IMR-90 (cell line): Measurements from ENCODE around the gene PTPRN2. TPM values are rescaled to one million over a fixed set of nuclear protein-coding genes. Genes with fewer than 3 reads are reported as not detected.

Experiments used
- ATAC-seq: fragments of 200-7000 bp; cut with Tn5 transposase; 2 replicates; pipeline ENCODE4 v1.9.1; 2020; ENCODE audit warnings: low read depth, mild to moderate bottlenecking, moderate library complexity
- BruUV-seq: library from RNA; stranded (reverse); fragments of 400-500 nt; replicated peaks from 2 replicates; lab custom pipeline; 2021; lab: Mats Ljungman, UMichigan
- CTCF ChIA-PET: fragments of 300-600 bp; formaldehyde crosslinking; extraction: SDS; loops from one replicate; lab custom pipeline; 2021; ENCODE audit warnings: antibody characterized with exemption; lab: Yijun Ruan, JAX
- POLR2A ChIA-PET: fragments of 300-600 bp; sonication (Branson Sonifier 250); formaldehyde crosslinking; loops from one replicate; lab custom pipeline; 2022; ENCODE audit warnings: antibody characterized with exemption; ENCODE audit not compliant: unreplicated experiment; lab: Charles Lee
- DNase-seq: peaks from one replicate; pipeline ENCODE4 v3.0.0; 2013
- H2AFZ ChIP-seq: replicated peaks from 2 replicates; pipeline ENCODE3; 2013; ENCODE audit warnings: low read length, mild to moderate bottlenecking; ENCODE audit not compliant: poor library complexity
- H2AK5ac ChIP-seq: 2 replicates; pipeline ENCODE4 v1.6.1; 2013; ENCODE audit warnings: low read depth, low read length, inconsistent platforms
- H2AK9ac ChIP-seq: replicated peaks from 2 replicates; pipeline ENCODE3; 2013; ENCODE audit warnings: mild to moderate bottlenecking, low read depth, low read length, moderate library complexity; ENCODE audit not compliant: poor library complexity
- H2BK120ac ChIP-seq: 2 replicates; pipeline ENCODE4 v1.6.1; 2013; ENCODE audit warnings: low read depth, low read length, inconsistent platforms
- H2BK15ac ChIP-seq: 3 replicates; pipeline ENCODE4 v1.6.1; 2013; ENCODE audit warnings: low read depth, low read length, inconsistent platforms
- H2BK20ac ChIP-seq: 2 replicates; pipeline ENCODE4 v1.6.1; 2013; ENCODE audit warnings: low read depth, mild to moderate bottlenecking, inconsistent platforms, low read length, moderate library complexity
- H2BK5ac ChIP-seq: 2 replicates; pipeline ENCODE4 v1.6.1; 2013; ENCODE audit warnings: mild to moderate bottlenecking, low read depth, low read length, inconsistent platforms; ENCODE audit not compliant: poor library complexity, severe bottlenecking
- H3K14ac ChIP-seq: replicated peaks from 2 replicates; pipeline ENCODE4 v1.6.1; 2013; ENCODE audit warnings: low read depth, low read length, inconsistent platforms
- H3K18ac ChIP-seq: 2 replicates; pipeline ENCODE4 v1.6.1; 2013; ENCODE audit warnings: low read depth, low read length, control low read depth
- H3K23ac ChIP-seq: 2 replicates; pipeline ENCODE4 v1.6.1; 2013; ENCODE audit warnings: low read depth, low read length, inconsistent platforms
- H3K27ac ChIP-seq: 2 replicates; pipeline ENCODE4 v1.5.1; 2013; ENCODE audit warnings: mild to moderate bottlenecking, control low read depth, low read length; ENCODE audit not compliant: insufficient read depth
- H3K27me3 ChIP-seq: 2 replicates; pipeline ENCODE4 v1.6.1; 2013; ENCODE audit warnings: low read length; ENCODE audit not compliant: control insufficient read depth, insufficient read depth
- H3K36me3 ChIP-seq: 2 replicates; pipeline ENCODE4 v1.6.1; 2013; ENCODE audit warnings: low read length, mixed read lengths; ENCODE audit not compliant: control insufficient read depth, insufficient read depth
- H3K4ac ChIP-seq: 2 replicates; pipeline ENCODE4 v1.6.1; 2013; ENCODE audit warnings: low read depth, low read length, inconsistent platforms
- H3K4me1 ChIP-seq: 2 replicates; pipeline ENCODE4 v1.6.1; 2013; ENCODE audit warnings: low read length, mixed read lengths; ENCODE audit not compliant: control insufficient read depth, insufficient read depth
- H3K4me2 ChIP-seq: 2 replicates; pipeline ENCODE4 v1.6.1; 2013; ENCODE audit warnings: low read depth, mild to moderate bottlenecking, control low read depth, low read length, moderate library complexity
- H3K4me3 ChIP-seq: 2 replicates; pipeline ENCODE4 v1.5.1; 2013; ENCODE audit warnings: low read depth, mild to moderate bottlenecking, control low read depth, low read length, moderate library complexity; ENCODE audit not compliant: insufficient read depth
- H3K56ac ChIP-seq: 2 replicates; pipeline ENCODE4 v1.6.1; 2013; ENCODE audit warnings: low read length, inconsistent platforms; ENCODE audit not compliant: insufficient read depth; ENCODE audit errors: extremely low read depth
- H3K79me1 ChIP-seq, 2 experiments: 2 replicates each; pipeline ENCODE4 v1.6.1; 2013; ENCODE audit warnings: low read length in 2 of 2, inconsistent platforms in 1 of 2, low read depth in 1 of 2
- H3K9ac ChIP-seq: 2 replicates; pipeline ENCODE4 v1.6.1; 2013; ENCODE audit warnings: low read depth, low read length, control low read depth
- H3K9me1 ChIP-seq: 2 replicates; pipeline ENCODE4 v1.6.1; 2013; ENCODE audit warnings: low read length, inconsistent platforms; ENCODE audit not compliant: insufficient read depth
- H3K9me3 ChIP-seq: 2 replicates; pipeline ENCODE4 v1.6.1; 2013; ENCODE audit warnings: low read length; ENCODE audit not compliant: control insufficient read depth, insufficient read depth
- H4K20me1 ChIP-seq: 2 replicates; pipeline ENCODE4 v1.6.1; 2013; ENCODE audit warnings: low read length, inconsistent platforms; ENCODE audit not compliant: insufficient read depth
- H4K5ac ChIP-seq: 2 replicates; pipeline ENCODE4 v1.6.1; 2013; ENCODE audit warnings: mild to moderate bottlenecking, low read depth, low read length, control low read depth
- H4K8ac ChIP-seq, 2 experiments: 2 replicates each; pipeline ENCODE4 v1.6.1; 2013; ENCODE audit warnings: low read depth in 2 of 2, low read length in 2 of 2, control low read depth in 1 of 2, inconsistent platforms in 1 of 2
- H4K91ac ChIP-seq: 2 replicates; pipeline ENCODE4 v1.6.1; 2013; ENCODE audit warnings: low read depth, low read length, inconsistent platforms; ENCODE audit not compliant: insufficient read depth
- MAFK ChIP-seq: IDR thresholded peaks from 2 replicates; pipeline ENCODE4 v1.6.1; 2012; ENCODE audit warnings: low read depth, low read length, improper control_type of control experiment
- MXI1 ChIP-seq: IDR thresholded peaks from 2 replicates; pipeline ENCODE4 v1.6.1; 2012; ENCODE audit warnings: low read depth, mild to moderate bottlenecking, low read length, moderate library complexity, borderline replicate concordance
- RCOR1 ChIP-seq: IDR thresholded peaks from 2 replicates; pipeline ENCODE4 v1.6.1; 2012; ENCODE audit warnings: mild to moderate bottlenecking, low read length, improper control_type of control experiment; ENCODE audit not compliant: insufficient replicate concordance
- RFX5 ChIP-seq: IDR thresholded peaks from 2 replicates; pipeline ENCODE4 v1.8.0; 2012; ENCODE audit warnings: low read depth, mild to moderate bottlenecking, low read length, moderate library complexity
- SMC3 ChIP-seq: fragments of 150-350 bp; IDR thresholded peaks from 2 replicates; pipeline ENCODE4 v1.6.1; 2016; ENCODE audit warnings: low read depth, mild to moderate bottlenecking, antibody characterized with exemption, low read length, moderate library complexity
- WGBS, 2 experiments: methylation state at CpG; one replicate each; pipeline versions ENCODE4 v1.1.5 to v1.1.7; 2013; ENCODE audit warnings: missing lambda C conversion rate in 2 of 2; ENCODE audit not compliant: insufficient read length in 1 of 2; ENCODE audit errors: extremely low coverage in 2 of 2; 5-methylcytosine and 5-hydroxymethylcytosine counted together
- dilution Hi-C: fragments of 300-500 bp; cut with HindIII; formaldehyde crosslinking; loops from one replicate; pipeline ENCODE4 v1.14.3; 2018; ENCODE audit warnings: low sequenced_read_pairs; ENCODE audit not compliant: unreplicated experiment
- in situ Hi-C: fragments of 300-500 bp; cut with MboI; formaldehyde crosslinking; loops from 3 replicates; pipeline ENCODE4 v1.14.3; 2019; ENCODE audit warnings: low sequenced_read_pairs, inconsistent platforms, mixed read lengths
- intact Hi-C: fragments of 100-400 bp; cut with micrococcal nuclease; formaldehyde crosslinking; loops from 2 replicates; pipeline ENCODE4 v1.10.0; 2022
- polyA plus RNA-seq, 3 experiments: library from polyadenylated mRNA; depleted of rRNA; stranded (reverse); fragments of >200 nt; gene quantifications; 2 replicates each; pipeline ENCODE4 v1.2.3, GENCODE V29; 2012; ENCODE audit warnings: low replicate concordance in 1 of 3
- total RNA-seq: library from RNA; depleted of rRNA; stranded (reverse); fragments of >200 nt; gene quantifications from 2 replicates; pipeline ENCODE4 v1.2.3, GENCODE V29; 2012
- TF ChIP-seq, protein P1 (sequence below): conservative IDR thresholded peaks from 2 replicates; pipeline ENCODE4 v1.5.1; 2012; ENCODE audit warnings: mild to moderate bottlenecking, low read depth, low read length, improper control_type of control experiment

The PTPRN2 gene
- total and polyA plus RNA-seq, 2 of the 4 experiments (the other 2 are of a cell fraction): 0.03 TPM; not detected in 1

DNA sequence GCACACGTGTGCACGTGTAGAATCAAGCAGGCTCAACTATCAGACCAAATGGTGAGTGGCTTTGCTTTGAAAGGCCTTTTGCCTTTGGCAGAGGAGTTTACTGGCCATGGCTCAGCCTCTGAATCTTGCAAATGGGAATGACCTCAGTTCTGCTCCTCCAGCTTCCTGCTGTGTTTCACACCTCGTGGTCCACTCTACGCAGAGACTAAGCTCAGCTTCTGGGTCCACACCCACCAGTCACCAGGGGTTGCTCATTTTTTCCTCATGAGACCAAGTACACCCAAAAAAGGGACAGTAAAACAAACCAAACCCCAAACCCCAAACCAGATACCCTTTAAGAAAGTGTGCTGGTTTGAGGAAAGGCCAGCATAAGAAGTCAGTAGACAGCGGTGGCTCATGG, 1014.4 kb downstream of the PTPRN2 start:
- no peaks in the 10 kb centered on the region for H3K36me3 ChIP-seq
- no peak overlapping the region for H2AK9ac ChIP-seq
- no peak overlapping the region for H4K91ac ChIP-seq
- H3K4me2 ChIP-seq: no peak overlapping the region
- no peak overlapping the region for H4K5ac ChIP-seq
- in situ Hi-C loops (no loop called here), intact Hi-C loops (no loop called here), dilution Hi-C loops (no loop called here)
- H3K9me1 ChIP-seq: no peaks in the 10 kb centered on the region
- TF ChIP-seq RFX5: no peak
- TF ChIP-seq, protein P1, sequence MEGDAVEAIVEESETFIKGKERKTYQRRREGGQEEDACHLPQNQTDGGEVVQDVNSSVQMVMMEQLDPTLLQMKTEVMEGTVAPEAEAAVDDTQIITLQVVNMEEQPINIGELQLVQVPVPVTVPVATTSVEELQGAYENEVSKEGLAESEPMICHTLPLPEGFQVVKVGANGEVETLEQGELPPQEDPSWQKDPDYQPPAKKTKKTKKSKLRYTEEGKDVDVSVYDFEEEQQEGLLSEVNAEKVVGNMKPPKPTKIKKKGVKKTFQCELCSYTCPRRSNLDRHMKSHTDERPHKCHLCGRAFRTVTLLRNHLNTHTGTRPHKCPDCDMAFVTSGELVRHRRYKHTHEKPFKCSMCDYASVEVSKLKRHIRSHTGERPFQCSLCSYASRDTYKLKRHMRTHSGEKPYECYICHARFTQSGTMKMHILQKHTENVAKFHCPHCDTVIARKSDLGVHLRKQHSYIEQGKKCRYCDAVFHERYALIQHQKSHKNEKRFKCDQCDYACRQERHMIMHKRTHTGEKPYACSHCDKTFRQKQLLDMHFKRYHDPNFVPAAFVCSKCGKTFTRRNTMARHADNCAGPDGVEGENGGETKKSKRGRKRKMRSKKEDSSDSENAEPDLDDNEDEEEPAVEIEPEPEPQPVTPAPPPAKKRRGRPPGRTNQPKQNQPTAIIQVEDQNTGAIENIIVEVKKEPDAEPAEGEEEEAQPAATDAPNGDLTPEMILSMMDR: no peak
- TF ChIP-seq RCOR1: no peak
- TF ChIP-seq SMC3: no peak
- TF ChIP-seq MAFK: no peak
- no peak for TF ChIP-seq MXI1
- no peak overlapping the region for H3K14ac ChIP-seq
- no peak overlapping the region for H3K4me3 ChIP-seq
- no peak overlapping the region for H4K8ac ChIP-seq
- no peak overlapping the region for H2BK5ac ChIP-seq
- DNase-seq: no peak
- H3K79me1 ChIP-seq: no peaks in the 10 kb centered on the region
- H3K27ac ChIP-seq: no peak overlapping the region
- no peak overlapping the region for H2AK5ac ChIP-seq
- ChIA-PET POLR2A (no interaction called here), CTCF (no interaction called here)
- no peaks in the 10 kb centered on the region for H4K20me1 ChIP-seq
- H3K23ac ChIP-seq: no peak overlapping the region
- no TSS peak for BruUV-seq
- no peak overlapping the region for H3K4ac ChIP-seq
- H3K18ac ChIP-seq: no peak overlapping the region
- ATAC-seq: no peak
- no peak overlapping the region for H2BK120ac ChIP-seq
- peaks cover 35% of the 10 kb centered on the region for H3K9me3 ChIP-seq
- 64% methylated on average over 2 of the region's 5 CpGs; no CpG with 5 or more reads in 1 of the 2 experiments for WGBS, 2 experiments
- no peaks in the 10 kb centered on the region for H3K4me1 ChIP-seq
- no peak overlapping the region for H3K9ac ChIP-seq
- no peak overlapping the region for H2BK15ac ChIP-seq
- no peak overlapping the region for H3K56ac ChIP-seq
- H2BK20ac ChIP-seq: no peak overlapping the region
- no peaks in the 10 kb centered on the region for H3K27me3 ChIP-seq
- no peak overlapping the region for H2AFZ ChIP-seq
